Subcutaneous preadipocyte (primary cell): ENCODE measurements around the gene LCN15. TPM values are rescaled to one million over a fixed set of nuclear protein-coding genes. Genes with fewer than 3 reads are reported as not detected.

Source experiments
- small RNA-seq: library from RNA; depleted of rRNA; stranded (forward); fragments of <200 nt; gene quantifications from one replicate; pipeline ENCODE3, GENCODE V24; 2012
- total RNA-seq: library from RNA; depleted of rRNA; stranded (reverse); fragments of >200 nt; gene quantifications from 2 replicates; pipeline ENCODE4 v1.2.3, GENCODE V29; 2012

Gene LCN15
- total RNA-seq, result not detected in 2 replicates

GRCh38 chr9:136764301-136764891 is at the start of gene LCN15:
Gene LCN15, minus strand, starts transcription at chr9:136764518. Its CDS starts 30 bp downstream, at chr9:136764488.

GRCh38 chr9:136807281-136808074 is 43.2 kb upstream of the LCN15 start, which contains the start of gene RABL6:
Gene RABL6, plus strand, starts transcription at chr9:136807948. Its CDS starts 249 bp downstream, at chr9:136808197.

GRCh38 chr9:136796238-136796774 is 32.0 kb upstream of the LCN15 start, which contains the start of gene CCDC183:
Gene CCDC183, plus strand, starts transcription at chr9:136796338. Its CDS starts 60 bp downstream, at chr9:136796398.

GRCh38 chr9:136790640-136791515 is 26.6 kb upstream of the LCN15 start, which contains the start of gene TMEM141:
Gene TMEM141, plus strand, starts transcription at chr9:136791344. Its CDS starts 27 bp downstream, at chr9:136791371.

GRCh38 chr9:136748201-136748600 is 16.1 kb downstream of the LCN15 start, which contains the start of gene LCN6:
Gene LCN6, minus strand, starts transcription at chr9:136748525. Its CDS starts 42 bp downstream, at chr9:136748483.

GRCh38 chr9:136742591-136743391 is 21.5 kb downstream of the LCN15 start, which contains the start of gene LCN10:
Gene LCN10, minus strand, starts transcription at chr9:136742940. Its CDS starts 37 bp downstream, at chr9:136742903.

GRCh38 chr9:136711751-136712689 is 52.3 kb downstream of the LCN15 start, which contains the start of gene DIPK1B:
Gene DIPK1B, plus strand, starts transcription at chr9:136712572. Its CDS starts 94 bp downstream, at chr9:136712666.

Small RNAs within 50 kb of the gene (small RNA-seq; reads per million reads assigned to genes)
- gene AL355987.2 (not detected), gene ATP6V1G1P3 (not detected), gene MIR6722 (not detected)

Other genes with a start within 250 kb of the LCN15 start
- gene NOTCH1, start 218.5 kb downstream of the LCN15 start, total RNA-seq, result 7.7 and 13.1 TPM in 2 replicates
- gene EGFL7, start 101.6 kb downstream of the LCN15 start, total RNA-seq, result 2.6 and 8.8 TPM in 2 replicates
- gene AGPAT2, start 77.1 kb downstream of the LCN15 start, total RNA-seq, result 34.4 and 39.7 TPM in 2 replicates
- under 0.01 TPM in 1 of 2 replicates, not detected in the other for gene DIPK1B, start 51.9 kb downstream of the LCN15 start, total RNA-seq
- under 0.01 TPM in 1 of 2 replicates, not detected in the other for gene LCN10, start 21.6 kb downstream of the LCN15 start, total RNA-seq
- gene LCN6, start 16.0 kb downstream of the LCN15 start, total RNA-seq, result not detected in 2 replicates
- not detected in 2 replicates for gene LCN8, start 6.3 kb downstream of the LCN15 start, total RNA-seq
- gene TMEM141, start 26.8 kb upstream of the LCN15 start, total RNA-seq, result 31.3 and 40.8 TPM in 2 replicates
- gene CCDC183, start 31.8 kb upstream of the LCN15 start, total RNA-seq, result 0.20 and 0.37 TPM in 2 replicates
- gene RABL6, start 43.4 kb upstream of the LCN15 start, total RNA-seq, result 44.5 and 80.5 TPM in 2 replicates
- 0.73 and 0.98 TPM in 2 replicates for gene AJM1, start 78.0 kb upstream of the LCN15 start, total RNA-seq
- gene PHPT1, start 84.9 kb upstream of the LCN15 start, total RNA-seq, result 44.0 and 77.5 TPM in 2 replicates
- gene MAMDC4, start 87.8 kb upstream of the LCN15 start, total RNA-seq, result 0.73 and 1.8 TPM in 2 replicates
- gene EDF1, start 101.8 kb upstream of the LCN15 start, total RNA-seq, result 107 and 187 TPM in 2 replicates
- 9.2 and 10.8 TPM in 2 replicates for gene TRAF2, start 122.0 kb upstream of the LCN15 start, total RNA-seq
- 125 TPM in 2 replicates for gene FBXW5, start 180.2 kb upstream of the LCN15 start, total RNA-seq
- gene C8G, start 180.7 kb upstream of the LCN15 start, total RNA-seq, result not detected in 2 replicates
- gene LCN12, start 187.8 kb upstream of the LCN15 start, total RNA-seq, result not detected in 2 replicates
- gene PTGDS, start 213.0 kb upstream of the LCN15 start, total RNA-seq, result 0.59 and 4.8 TPM in 2 replicates
- under 0.01 and 0.37 TPM in 2 replicates for gene LCNL1, start 218.5 kb upstream of the LCN15 start, total RNA-seq
- gene PAXX, start 227.9 kb upstream of the LCN15 start, total RNA-seq, result 13.9 and 14.3 TPM in 2 replicates
- 0.20 and 0.73 TPM in 2 replicates for gene CLIC3, start 232.1 kb upstream of the LCN15 start, total RNA-seq